CD4-positive, alpha-beta T cell treated with Interleukin-6 at 100 ng/mL for 8 hours (primary cell): Measurements from ENCODE around the gene LRFN2.

Experiments used
- DNase-seq: peaks from one replicate; pipeline ENCODE4 v3.0.0-alpha.2; 2020; ENCODE audit warnings: mixed read lengths, low spot score

The LRFN2 gene

DNA sequence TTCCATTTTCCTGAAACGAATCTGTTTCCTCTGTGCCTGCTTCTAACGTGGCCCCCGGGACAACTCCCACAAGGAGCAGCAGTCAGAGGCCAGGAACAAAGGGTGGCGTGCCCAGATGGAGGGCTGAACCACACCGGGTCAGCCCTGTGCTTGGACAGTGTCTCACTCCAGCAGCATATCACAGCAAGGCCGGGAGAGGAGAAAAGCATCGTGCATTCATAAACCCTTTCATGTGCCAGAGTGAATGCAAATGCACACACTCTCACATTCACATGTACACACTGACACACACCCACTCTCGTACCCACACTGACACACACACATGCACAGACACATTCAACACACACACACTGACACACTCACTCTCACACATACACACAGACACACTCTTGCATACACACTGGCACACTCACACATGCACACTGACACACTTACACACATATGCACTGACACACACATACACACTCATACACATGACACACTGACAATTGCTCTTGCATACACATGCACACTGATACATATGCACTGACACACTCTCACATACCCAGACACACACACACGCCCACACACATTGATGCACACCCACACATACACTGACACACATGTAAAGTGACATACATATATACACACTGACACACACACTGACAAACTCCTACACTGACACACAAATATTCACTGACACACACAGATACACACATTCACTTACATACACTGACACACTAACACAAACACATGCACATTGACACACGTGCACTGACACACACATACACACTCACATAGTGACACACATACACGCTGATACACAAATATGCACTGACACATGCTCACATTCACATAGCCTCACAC, 237.0 kb downstream of the LRFN2 start:
- no peak for DNase-seq

DNA sequence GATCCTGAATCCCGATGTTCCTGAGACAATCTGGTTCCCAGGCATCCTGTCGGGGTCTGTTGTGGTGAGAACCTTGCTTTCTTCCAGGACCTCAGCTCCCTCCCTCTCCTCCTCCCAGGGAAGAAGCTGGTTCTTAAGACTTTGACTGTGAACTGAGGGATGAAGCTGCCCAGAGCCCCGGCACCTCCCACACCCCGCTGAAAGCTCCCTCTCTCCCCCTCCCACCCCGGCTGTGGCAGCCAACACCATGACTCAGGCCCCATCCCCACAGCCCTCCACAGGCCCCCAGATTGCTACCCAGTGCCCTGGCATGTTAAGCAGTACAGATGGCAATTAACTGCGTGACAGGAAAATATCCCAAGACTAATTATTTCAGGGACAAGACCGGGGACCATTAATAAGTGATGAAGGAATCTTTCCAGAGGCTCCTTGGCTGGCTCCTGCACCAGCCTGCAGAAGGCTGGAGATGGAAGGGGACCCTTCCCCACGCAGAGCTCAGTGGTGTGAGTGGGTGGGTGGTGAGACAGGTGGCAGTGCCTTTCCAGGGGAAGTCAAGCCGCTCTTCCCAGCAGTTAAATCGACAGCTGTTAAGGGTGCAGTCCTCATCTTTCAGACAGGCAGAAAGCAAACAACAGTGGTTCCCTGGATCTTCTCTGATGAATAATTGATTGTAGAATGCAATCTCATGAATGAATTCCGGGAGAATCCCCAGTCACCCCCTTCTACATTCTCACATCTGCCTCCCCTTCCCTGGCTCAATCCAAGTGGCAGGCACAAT, 237.9 kb downstream of the LRFN2 start:
- no peak for DNase-seq

DNA sequence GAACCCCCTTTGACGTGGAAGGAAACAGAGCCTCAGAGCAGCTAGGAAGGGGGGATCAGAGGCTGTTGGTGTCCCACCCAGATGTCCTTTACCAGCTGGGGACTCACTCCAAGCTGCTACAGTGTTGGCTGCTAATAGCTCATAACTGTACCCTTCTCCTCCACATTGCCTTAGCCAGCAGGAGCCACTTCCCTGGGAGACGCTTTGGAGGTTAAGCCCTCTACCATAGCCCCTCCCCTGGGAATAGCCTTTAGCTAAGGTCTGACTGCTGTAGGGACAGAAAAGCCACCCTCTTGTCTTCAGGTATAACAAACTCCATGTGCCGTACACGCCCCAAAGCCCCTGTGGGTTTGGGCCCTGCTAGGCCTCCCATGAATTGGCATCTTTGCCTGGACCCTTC, 238.6 kb downstream of the LRFN2 start:
- DNase-seq: no peak

DNA sequence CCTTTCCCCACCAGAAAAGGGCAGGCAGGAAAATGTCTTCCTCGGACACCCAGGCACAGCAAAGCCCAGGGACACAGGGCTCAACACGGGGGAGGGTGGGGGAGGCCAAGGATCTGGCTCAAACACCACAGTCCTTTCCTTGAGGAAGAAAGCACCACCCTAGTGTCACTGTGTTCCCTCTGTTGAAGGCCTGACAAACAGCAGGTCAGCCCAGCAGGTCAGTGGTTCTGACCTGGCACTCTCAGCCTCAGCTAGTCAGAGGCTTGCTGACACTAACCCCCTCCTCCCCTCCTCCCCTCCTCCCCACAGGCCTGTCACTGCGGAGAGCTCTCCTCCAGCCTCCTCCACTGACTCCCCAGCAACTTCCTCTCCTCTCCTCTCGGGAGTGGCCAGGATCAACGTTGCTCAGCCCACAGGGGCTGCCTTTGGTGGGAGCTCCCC, 239.6 kb downstream of the LRFN2 start:
- DNase-seq: no peak

DNA sequence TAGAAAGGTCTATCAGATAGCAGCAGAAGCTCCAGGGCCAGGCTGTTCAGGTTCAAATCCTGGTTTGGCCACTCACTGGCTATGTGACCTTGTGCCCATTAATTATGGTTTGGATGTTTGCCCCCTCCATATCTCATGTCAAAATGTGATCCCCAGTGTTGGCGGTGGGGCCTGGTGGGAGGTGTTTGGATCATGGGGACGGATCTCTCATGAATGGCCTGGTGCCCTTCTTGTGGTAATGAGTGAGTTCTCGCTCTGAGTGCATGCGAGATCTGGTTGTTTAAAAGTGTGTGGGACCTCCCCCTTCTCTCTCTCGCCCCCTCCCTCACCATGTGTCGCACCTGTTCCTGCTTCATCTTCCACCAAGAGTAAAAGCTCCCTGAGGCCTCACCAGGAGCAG, 240.9 kb downstream of the LRFN2 start:
- DNase-seq: no peak

DNA sequence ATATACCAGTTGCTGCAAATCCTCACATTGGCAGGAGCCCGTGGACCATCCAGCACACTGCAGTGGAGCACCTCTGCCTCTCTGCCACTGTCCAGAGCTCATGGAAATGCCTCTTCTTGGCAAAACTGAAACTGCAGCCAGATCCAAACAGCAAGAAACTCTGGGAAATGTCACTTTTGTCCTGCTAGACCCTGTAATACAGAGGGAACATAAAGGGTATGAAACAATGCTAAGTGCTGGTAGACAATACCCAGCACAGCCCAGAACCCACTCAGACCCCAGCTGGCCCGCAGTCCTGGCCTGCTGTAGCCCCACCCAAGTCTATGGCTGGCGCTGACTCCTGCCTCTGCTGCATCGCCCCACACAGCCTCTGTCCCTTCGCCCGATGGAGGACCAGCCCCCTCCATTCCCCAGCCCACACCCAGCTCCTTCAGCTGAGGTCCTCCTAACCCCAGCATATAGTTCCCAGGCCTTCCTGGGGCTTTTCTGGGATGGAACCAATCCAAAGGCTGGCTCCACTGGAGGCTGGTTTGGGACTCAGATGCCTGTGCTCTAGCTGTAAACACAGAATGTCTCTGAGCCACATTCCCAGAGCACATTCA, 242.5 kb downstream of the LRFN2 start:
- DNase-seq: no peak

DNA sequence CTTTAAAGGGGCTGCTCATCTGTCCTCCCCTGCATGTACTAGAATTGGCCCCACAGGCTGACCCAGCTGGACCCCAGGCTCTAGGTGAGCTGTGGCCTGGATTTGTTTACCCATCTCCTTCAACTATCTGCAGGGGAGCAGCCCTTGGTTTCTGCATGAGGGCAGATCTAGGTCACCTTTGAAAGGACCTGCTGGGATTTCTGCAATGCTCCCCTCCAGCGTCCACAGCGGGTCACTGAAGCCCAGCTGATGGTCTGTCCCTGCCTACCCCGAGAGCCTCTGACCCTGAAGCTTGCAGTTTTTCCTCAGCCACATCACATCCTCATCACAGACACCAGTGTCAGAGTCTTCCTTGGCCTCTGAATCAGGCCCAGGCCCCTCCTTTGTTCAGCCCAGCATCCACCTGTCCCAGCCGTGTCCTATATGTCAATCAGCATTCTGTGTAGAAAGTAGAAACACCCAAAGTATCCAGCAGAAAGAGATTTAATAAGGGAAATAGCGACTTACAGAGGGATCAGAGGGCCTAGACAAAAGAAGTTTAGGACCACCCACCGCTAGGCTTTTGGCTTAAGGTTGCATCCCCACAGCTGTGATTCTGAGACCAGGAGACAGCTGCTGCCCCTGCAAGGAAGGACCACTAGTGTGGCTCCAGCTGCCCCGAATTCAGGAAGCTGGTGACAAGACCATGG, 243.1 kb downstream of the LRFN2 start:
- DNase-seq: no peak

DNA sequence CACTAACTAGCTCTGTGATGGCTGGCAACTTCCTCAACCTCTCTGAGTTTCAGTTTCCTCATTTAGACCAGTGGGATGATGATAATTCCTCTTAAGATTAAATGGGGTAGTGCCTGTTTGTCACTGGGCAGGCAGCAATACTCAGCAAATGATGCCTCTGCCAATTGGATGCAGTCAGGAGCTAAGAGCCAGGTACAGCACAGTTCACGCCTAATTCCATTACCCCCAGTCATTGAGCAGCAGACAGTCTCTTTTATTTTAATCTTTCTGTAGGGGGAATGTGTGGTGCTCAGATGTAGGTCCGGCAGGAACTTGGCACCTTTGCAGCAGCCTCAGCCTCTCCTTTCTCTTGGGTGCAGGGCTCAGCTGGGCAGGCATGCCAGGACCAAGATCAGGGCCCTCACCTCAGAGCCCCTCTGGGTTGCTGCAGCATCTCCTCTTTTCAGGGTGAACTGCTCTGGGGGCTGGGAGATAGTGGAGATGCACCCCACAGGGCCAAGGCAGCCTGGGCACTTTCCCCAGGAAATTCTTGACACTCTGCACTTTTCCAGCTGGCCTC, 243.8 kb downstream of the LRFN2 start:
- DNase-seq: no peak

DNA sequence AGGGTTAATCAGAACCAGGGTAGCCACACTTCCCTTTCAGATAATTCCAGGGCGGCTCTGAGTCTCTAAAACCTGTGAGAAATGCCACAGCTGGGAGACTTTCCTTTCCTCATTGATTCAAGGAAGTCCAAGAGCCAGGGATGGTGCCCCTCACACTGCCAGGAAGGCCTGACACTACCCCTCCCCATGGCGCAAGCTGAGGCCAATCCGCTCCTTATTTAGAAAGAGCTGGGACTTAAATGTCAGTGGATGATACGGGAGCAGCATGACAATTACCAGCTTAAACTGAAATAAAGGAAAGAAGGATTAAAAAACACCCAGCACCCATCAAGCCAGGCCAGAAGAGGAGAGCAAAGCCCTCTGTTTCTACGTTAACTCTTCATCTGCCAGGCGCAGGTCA, 244.4 kb downstream of the LRFN2 start:
- DNase-seq: no peak

DNA sequence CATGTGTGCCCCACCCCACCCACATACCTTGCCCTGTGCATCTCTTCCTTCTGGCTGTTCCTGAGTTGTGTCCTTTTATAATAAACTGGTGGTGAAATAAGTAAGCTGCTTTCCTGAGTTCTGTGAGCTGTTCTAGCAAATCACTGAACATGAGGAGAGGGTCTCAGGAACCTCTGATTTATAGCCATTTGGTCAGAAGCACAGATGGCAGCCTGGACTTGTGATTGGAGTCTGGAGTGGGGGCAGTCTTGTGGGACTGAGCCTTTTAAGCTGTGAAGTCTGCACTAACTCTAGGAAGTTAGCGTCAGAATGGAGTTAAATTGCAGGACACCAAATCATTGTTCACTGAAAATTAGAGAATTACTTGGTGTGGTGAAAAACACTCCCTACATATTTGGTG, 245.4 kb downstream of the LRFN2 start:
- DNase-seq: no peak
